ENCODE results near the gene UGT1A10.

The UGT1A10 gene

DNA sequence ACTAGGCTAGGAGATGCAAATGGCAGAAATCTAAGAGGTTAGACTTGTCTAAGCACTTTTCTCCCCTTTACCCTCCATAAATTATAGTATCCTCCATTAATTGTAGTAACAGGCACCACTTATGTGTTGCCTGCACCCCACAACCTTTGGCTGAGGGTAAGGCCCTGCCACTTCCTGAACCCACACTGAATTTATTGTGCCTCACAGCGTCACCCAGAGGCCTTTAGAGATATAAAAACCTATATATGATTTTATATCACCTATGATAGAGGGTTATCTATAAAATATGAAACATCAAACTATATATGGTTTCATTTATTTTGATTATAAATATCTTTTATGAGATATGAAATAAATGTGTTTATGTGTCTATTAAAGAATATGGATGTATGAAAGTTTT is 38.1 kb downstream of the UGT1A10 start:
- Mint-ChIP-seq H3K9me3 (no peaks in the 10 kb centered on the region), H3K27ac (no peak overlapping the region), H3K36me3 (no peaks in the 10 kb centered on the region), H3K4me1 (no peaks in the 10 kb centered on the region), H3K4me3 (no peak overlapping the region)
- no peak for DNase-seq (ENCODE audit: low spot score in 2 of 2)
- ATAC-seq, result no peak

DNA sequence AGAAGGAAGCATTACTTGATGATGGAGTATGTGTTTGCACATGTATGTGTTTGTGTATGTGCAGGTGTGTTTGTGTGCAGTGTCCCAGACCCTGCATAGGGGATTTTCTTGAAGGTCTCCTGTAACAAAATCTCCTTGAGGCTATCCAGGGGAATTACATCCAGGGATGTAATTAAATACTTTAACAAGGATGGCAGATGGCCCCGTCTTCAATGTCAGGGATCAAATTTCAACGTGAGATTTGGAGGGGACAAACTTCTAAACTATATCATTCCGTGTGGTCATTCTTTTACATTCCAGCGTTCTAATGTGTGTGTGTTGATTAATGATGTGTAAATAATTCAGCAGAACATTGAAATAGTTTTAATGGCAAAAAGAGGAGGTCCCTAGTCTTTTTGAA is 38.7 kb downstream of the UGT1A10 start:
- ATAC-seq (no peak), DNase-seq (ENCODE audit: low spot score in 2 of 2) (no peak)
- Mint-ChIP-seq H3K4me3 (no peak overlapping the region), H3K9me3 (no peaks in the 10 kb centered on the region), H3K27ac (no peak overlapping the region), H3K4me1 (no peaks in the 10 kb centered on the region), H3K36me3 (no peaks in the 10 kb centered on the region)

DNA sequence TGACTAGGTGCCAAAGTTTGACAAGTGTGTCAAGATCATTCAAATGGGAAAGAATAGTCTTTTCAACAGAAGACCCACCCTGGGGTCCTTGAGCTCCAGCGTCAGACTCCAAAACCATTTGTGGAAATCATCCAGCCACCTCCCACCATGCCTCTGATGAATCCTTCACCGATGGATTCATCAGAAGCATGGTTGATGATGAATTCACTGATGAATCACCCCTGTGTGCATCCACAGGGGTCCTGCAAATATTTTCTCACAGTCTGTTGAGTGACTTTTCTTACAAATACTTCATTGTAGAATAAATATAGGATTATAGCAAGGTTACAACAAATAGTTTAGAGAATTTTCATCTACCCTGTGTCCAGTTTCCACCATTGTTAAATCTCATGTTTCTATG is 39.8 kb downstream of the UGT1A10 start:
- Mint-ChIP-seq H3K27ac (no peak overlapping the region), H3K4me1 (no peaks in the 10 kb centered on the region), H3K4me3 (no peak overlapping the region), H3K9me3 (no peaks in the 10 kb centered on the region), H3K36me3 (no peaks in the 10 kb centered on the region)
- DNase-seq (ENCODE audit: low spot score in 2 of 2), result no peak
- ATAC-seq, result no peak

DNA sequence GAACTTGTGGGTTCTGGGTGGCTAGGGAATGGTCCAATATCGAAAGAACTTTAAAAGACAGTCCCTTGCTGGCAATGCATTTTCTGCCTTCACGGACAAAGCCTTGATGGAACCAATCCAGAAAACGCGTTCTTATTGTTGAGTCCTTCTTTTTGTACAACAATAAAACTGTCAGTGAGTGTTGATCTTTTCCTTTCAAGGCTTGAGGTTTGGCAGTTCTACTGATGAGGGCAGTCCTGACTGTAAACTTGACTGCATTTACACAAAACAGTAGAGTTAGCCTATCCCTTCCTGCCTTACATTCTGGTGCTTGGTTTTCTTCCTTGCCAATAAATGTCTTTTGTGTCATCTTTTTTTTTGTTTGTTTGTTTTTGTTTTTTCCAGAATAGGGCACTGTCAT is 42.9 kb downstream of the UGT1A10 start:
- ATAC-seq (no peak), DNase-seq (ENCODE audit: low spot score in 2 of 2) (no peak)
- no peaks in the 10 kb centered on the region for H3K36me3 Mint-ChIP-seq
- no peak overlapping the region for H3K4me3 Mint-ChIP-seq
- no peak overlapping the region for H3K27ac Mint-ChIP-seq
- H3K4me1 Mint-ChIP-seq, result no peaks in the 10 kb centered on the region
- H3K9me3 Mint-ChIP-seq, result no peaks in the 10 kb centered on the region

GRCh38 chr2:233680361-233681045 is 44.3 kb downstream of the UGT1A10 start:
- H3K9me3 Mint-ChIP-seq, result no peaks in the 10 kb centered on the region
- H3K36me3 Mint-ChIP-seq, result no peaks in the 10 kb centered on the region

DNA sequence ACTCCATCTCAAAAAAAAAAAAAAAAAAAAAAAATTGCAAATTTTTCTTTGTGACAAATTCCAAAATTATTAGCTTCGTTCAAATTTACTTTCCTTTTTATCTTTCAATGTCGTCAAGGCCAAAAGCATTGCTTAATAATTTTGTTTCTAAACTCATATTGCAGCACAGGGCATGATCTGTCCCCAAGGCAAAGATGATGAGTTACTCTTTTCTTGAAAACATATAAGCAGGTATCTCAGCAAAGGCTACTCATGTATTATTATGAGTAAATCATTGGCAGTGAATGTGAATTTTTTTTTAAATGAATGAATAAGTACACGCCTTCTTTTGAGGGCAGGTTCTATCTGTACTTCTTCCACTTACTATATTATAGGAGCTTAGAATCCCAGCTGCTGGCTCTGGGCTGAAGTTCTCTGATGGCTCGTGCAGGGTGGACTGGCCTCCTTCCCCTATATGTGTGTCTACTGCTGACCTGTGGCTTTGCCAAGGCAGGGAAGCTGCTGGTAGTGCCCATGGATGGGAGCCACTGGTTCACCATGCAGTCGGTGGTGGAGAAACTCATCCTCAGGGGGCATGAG is 45.4 kb downstream of the UGT1A10 start, which contains the start of gene UGT1A7:
Gene UGT1A7, plus strand, starts transcription at position 381 of the 579 bp plus-strand sequence. Its CDS starts 37 bp downstream, at position 418.
- Mint-ChIP-seq H3K4me1 (no peaks in the 10 kb centered on the region), H3K36me3 (no peaks in the 10 kb centered on the region), H3K9me3 (no peaks in the 10 kb centered on the region), H3K27ac (no peak within 1 kb of the TSS), H3K4me3 (no peak within 1 kb of the TSS)
- DNase-seq (ENCODE audit: low spot score in 2 of 2), result no peak
- no peak for ATAC-seq

More at GRCh38 chr2:233680361-233681045, 44.3 kb downstream of the UGT1A10 start:
- no peak for ATAC-seq
- Mint-ChIP-seq H3K4me3 (no peak overlapping the region), H3K4me1 (no peaks in the 10 kb centered on the region), H3K27ac (no peak overlapping the region)
- no peak for DNase-seq (ENCODE audit: low spot score in 2 of 2)

DNA sequence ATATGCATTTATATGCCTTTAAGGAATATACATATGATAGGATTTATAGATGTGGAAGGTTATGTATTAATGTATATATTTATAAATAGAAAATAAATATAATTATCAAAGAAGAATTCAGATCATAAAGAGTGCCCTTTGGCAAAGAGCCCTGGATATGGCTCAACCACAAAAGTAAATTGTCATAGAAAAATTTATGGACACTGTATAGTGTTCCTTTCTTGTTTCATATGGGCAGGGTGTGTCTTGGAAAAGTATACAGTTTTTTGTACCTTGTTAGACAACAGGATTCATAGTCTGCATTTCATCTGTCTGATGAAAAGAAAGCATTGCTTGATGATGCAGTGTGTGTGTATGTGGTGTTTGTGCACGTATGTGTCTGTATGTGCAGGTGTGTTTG is 48.4 kb downstream of the UGT1A10 start:
- Mint-ChIP-seq H3K9me3 (no peaks in the 10 kb centered on the region), H3K4me3 (no peak overlapping the region), H3K4me1 (no peaks in the 10 kb centered on the region), H3K27ac (no peak overlapping the region), H3K36me3 (no peaks in the 10 kb centered on the region)
- DNase-seq (ENCODE audit: low spot score in 2 of 2), result no peak
- no peak for ATAC-seq

GRCh38 chr2:233686928-233687327 is 50.7 kb downstream of the UGT1A10 start:
- H3K4me3 Mint-ChIP-seq, result no peak overlapping the region
- H3K9me3 Mint-ChIP-seq, result no peaks in the 10 kb centered on the region
- no peaks in the 10 kb centered on the region for H3K36me3 Mint-ChIP-seq
- H3K27ac Mint-ChIP-seq, result no peak overlapping the region
- ATAC-seq (no peak), DNase-seq (ENCODE audit: low spot score in 2 of 2) (no peak)
- no peaks in the 10 kb centered on the region for H3K4me1 Mint-ChIP-seq

GRCh38 chr2:233688341-233688740 is 52.1 kb downstream of the UGT1A10 start:
- ATAC-seq, result no peak
- no peak for DNase-seq (ENCODE audit: low spot score in 2 of 2)
- Mint-ChIP-seq H3K4me1 (no peaks in the 10 kb centered on the region), H3K36me3 (no peaks in the 10 kb centered on the region), H3K9me3 (no peaks in the 10 kb centered on the region), H3K27ac (no peak overlapping the region), H3K4me3 (no peak overlapping the region)

GRCh38 chr2:233689031-233689430 is 52.8 kb downstream of the UGT1A10 start:
- H3K27ac Mint-ChIP-seq, result no peak overlapping the region
- no peak for ATAC-seq

GRCh38 chr2:233689501-233689900 is 53.3 kb downstream of the UGT1A10 start:
- H3K4me3 Mint-ChIP-seq, result no peak overlapping the region
- H3K27ac Mint-ChIP-seq, result no peak overlapping the region
- ATAC-seq (no peak), DNase-seq (ENCODE audit: low spot score in 2 of 2) (no peak)
- H3K9me3 Mint-ChIP-seq, result no peaks in the 10 kb centered on the region
- no peaks in the 10 kb centered on the region for H3K4me1 Mint-ChIP-seq
- no peaks in the 10 kb centered on the region for H3K36me3 Mint-ChIP-seq

More at GRCh38 chr2:233689031-233689430, 52.8 kb downstream of the UGT1A10 start:
- no peak for DNase-seq (ENCODE audit: low spot score in 2 of 2)
- Mint-ChIP-seq H3K36me3 (no peaks in the 10 kb centered on the region), H3K4me3 (no peak overlapping the region), H3K9me3 (no peaks in the 10 kb centered on the region), H3K4me1 (no peaks in the 10 kb centered on the region)

DNA sequence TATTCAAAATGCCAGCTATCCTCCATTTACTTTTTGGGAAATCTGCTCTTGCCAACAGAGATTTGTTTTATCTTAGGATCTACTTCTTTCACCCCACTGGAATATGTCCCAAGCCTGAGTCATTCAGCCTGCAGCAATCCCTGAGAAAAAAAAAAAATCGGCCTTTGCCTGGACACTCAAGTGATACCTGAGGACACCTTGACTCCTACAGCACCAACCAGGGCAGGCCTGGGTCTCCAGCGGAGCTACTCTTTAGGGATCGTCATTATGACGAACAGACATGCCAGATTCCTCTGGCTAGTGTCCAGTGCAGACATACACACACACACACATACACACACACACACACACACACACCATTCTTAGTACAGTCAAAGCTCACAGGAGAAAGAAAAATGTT is 54.2 kb downstream of the UGT1A10 start:
- H3K27ac Mint-ChIP-seq, result no peak overlapping the region
- DNase-seq (ENCODE audit: low spot score in 2 of 2) (no peak), ATAC-seq (no peak)
- no peaks in the 10 kb centered on the region for H3K36me3 Mint-ChIP-seq
- no peaks in the 10 kb centered on the region for H3K9me3 Mint-ChIP-seq
- no peak overlapping the region for H3K4me3 Mint-ChIP-seq
- no peaks in the 10 kb centered on the region for H3K4me1 Mint-ChIP-seq

DNA sequence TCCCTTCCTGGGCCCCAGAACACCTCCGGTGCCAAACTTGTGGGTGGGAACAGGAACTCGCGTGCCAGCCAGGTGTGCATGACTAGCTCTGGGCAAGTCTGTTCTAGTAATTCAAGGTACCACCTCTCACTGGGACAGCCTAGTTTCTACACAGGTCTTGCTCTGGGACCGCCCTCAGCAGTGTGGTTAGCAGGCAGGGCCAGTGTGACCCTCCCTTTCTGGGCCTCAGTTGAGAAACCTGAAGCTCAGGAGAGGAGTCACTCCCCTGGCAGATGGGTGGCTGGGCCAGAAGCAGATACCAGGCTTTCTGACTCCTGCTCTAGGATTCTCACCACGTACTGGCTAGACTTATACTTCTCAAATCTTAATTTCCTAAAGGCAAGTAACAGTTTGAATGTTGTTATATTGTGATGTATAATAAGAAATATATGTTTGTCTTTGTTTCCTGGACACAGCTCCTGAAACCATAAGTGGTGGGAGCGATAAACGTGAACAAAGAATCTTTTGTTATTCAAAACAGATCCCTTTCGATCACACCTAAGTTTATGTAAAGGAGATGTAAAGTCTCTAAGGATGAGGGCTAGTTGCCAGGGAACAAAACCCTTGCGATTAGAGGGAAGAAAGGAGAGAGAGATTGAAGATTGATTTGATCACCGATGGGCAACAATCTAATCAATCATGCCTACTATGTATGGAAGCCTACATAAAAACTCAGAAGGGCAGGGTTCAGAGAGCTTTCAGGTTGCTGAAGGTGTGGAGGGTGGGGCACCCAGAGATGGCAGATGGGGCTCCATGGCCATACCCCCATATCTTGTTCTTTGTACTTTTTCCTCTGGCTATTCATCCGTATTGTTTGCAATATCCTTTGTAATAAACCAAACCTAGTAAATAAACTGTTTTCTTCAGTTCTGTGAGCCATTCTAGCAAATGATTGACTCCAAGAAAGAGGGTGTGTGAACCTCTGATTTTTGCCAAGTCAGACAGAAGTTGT is 55.5 kb downstream of the UGT1A10 start:
- Mint-ChIP-seq H3K4me1 (no peaks in the 10 kb centered on the region), H3K9me3 (no peaks in the 10 kb centered on the region), H3K27ac (no peak overlapping the region), H3K36me3 (no peaks in the 10 kb centered on the region), H3K4me3 (no peak overlapping the region)
- no peak for ATAC-seq
- no peak for DNase-seq (ENCODE audit: low spot score in 2 of 2)

GRCh38 chr2:233692648-233693047 is 56.4 kb downstream of the UGT1A10 start, which contains the start of gene UGT1A6:
TSS of gene UGT1A6 (plus strand) at chr2:233692890. CDS start at chr2:233693005, 115 bp downstream.
- DNase-seq (ENCODE audit: low spot score in 2 of 2), result no peak
- H3K27ac Mint-ChIP-seq, result no peak within 1 kb of the TSS
- H3K4me3 Mint-ChIP-seq, result no peak within 1 kb of the TSS
- ATAC-seq, result no peak
- H3K4me1 Mint-ChIP-seq, result no peaks in the 10 kb centered on the region
- no peaks in the 10 kb centered on the region for H3K36me3 Mint-ChIP-seq
- no peaks in the 10 kb centered on the region for H3K9me3 Mint-ChIP-seq

- ATAC-seq, result no peak
- no peak overlapping the region for H3K27ac Mint-ChIP-seq
- H3K9me3 Mint-ChIP-seq, result no peaks in the 10 kb centered on the region
Measured at GRCh38 chr2:233693963-233694362, 57.7 kb downstream of the UGT1A10 start.

More at GRCh38 chr2:233693963-233694362, 57.7 kb downstream of the UGT1A10 start:
- DNase-seq (ENCODE audit: low spot score in 2 of 2), result no peak
- H3K4me1 Mint-ChIP-seq, result no peaks in the 10 kb centered on the region
- no peak overlapping the region for H3K4me3 Mint-ChIP-seq
- no peaks in the 10 kb centered on the region for H3K36me3 Mint-ChIP-seq

Data from stimulated activated effector memory CD8-positive, alpha-beta T cell treated with anti-CD3 and anti-CD28 coated beads, Interleukin-12 subunit alpha, Interleukin-12 subunit beta, amount 100 ng/mL, for 72 hours (primary cell).